Erythroblast (primary cell): Measurements from ENCODE around the gene RGMB.

Source experiments
- DNase-seq, 2 experiments: peaks; one replicate each; lab custom pipeline; 2025; lab: John Stamatoyannopoulos, UW
- GATA1 ChIP-seq: IDR thresholded peaks from 2 replicates; pipeline ENCODE4 v1.6.1; 2011; ENCODE audit warnings: low read depth, mild to moderate bottlenecking, control low read depth, low read length, moderate library complexity
- POLR2A ChIP-seq: IDR thresholded peaks from 2 replicates; pipeline ENCODE4 v1.6.1; 2011; ENCODE audit warnings: mild to moderate bottlenecking, low read length

Gene RGMB

GRCh38 chr5:98787131-98787719 is 13.8 kb downstream of the RGMB start:
- no peak for DNase-seq
- TF ChIP-seq POLR2A (no peak), GATA1 (no peak)

- TF ChIP-seq POLR2A (no peak), GATA1 (no peak)
Measured at GRCh38 chr5:98789029-98789428, 15.6 kb downstream of the RGMB start.

GRCh38 chr5:98791001-98791519 is 17.6 kb downstream of the RGMB start:
- TF ChIP-seq GATA1 = no peak
- TF ChIP-seq POLR2A = no peak
- DNase-seq = no peak

More at GRCh38 chr5:98789029-98789428, 15.6 kb downstream of the RGMB start:
- DNase-seq = no peak

GRCh38 chr5:98791898-98792580 is 18.6 kb downstream of the RGMB start:
- no peak for TF ChIP-seq POLR2A
- no peak for TF ChIP-seq GATA1
- no peak for DNase-seq

- no peak for TF ChIP-seq POLR2A
- no peak for TF ChIP-seq GATA1
- DNase-seq = no peak
Measured at GRCh38 chr5:98793223-98793622, 19.8 kb downstream of the RGMB start.

GRCh38 chr5:98794001-98794400 is 20.5 kb downstream of the RGMB start:
- TF ChIP-seq POLR2A (no peak), GATA1 (no peak)
- DNase-seq = no peak

GRCh38 chr5:98794414-98795080 is 21.1 kb downstream of the RGMB start:
- TF ChIP-seq GATA1 (no peak), POLR2A (no peak)
- DNase-seq = no peak

- no peak for DNase-seq
- TF ChIP-seq GATA1 = no peak
- no peak for TF ChIP-seq POLR2A
Measured at GRCh38 chr5:98795243-98795642, 21.8 kb downstream of the RGMB start.

- DNase-seq = peak; percentile 16 to 32
- TF ChIP-seq GATA1 (no peak), POLR2A (no peak)
Measured at GRCh38 chr5:98796197-98796972, 22.9 kb downstream of the RGMB start.

- TF ChIP-seq POLR2A (no peak), GATA1 (no peak)
- no peak for DNase-seq
Measured at GRCh38 chr5:98798371-98798770, 24.9 kb downstream of the RGMB start.

GRCh38 chr5:98798847-98799246 is 25.4 kb downstream of the RGMB start:
- no peak for DNase-seq
- TF ChIP-seq GATA1 (no peak), POLR2A (no peak)

GRCh38 chr5:98804066-98804465 is 30.6 kb downstream of the RGMB start:
- no peak for DNase-seq

GRCh38 chr5:98805070-98805469 is 31.6 kb downstream of the RGMB start:
- no peak for DNase-seq
- TF ChIP-seq POLR2A (no peak), GATA1 (no peak)

More at GRCh38 chr5:98804066-98804465, 30.6 kb downstream of the RGMB start:
- TF ChIP-seq POLR2A = no peak
- no peak for TF ChIP-seq GATA1
